Fibroblast of the conjunctiva (primary cell): Measurements from ENCODE around the gene PLXNA4.

Experiments
- DNase-seq: peaks from one replicate; pipeline ENCODE4 v3.0.0-alpha.2; 2010; ENCODE audit warnings: low read depth

PLXNA4 gene

GRCh38 chr7:132239422-132239994, 336.8 kb downstream of the PLXNA4 start:
- no peak for DNase-seq

GRCh38 chr7:132234711-132235110, 341.6 kb downstream of the PLXNA4 start:
- no peak for DNase-seq

DNA sequence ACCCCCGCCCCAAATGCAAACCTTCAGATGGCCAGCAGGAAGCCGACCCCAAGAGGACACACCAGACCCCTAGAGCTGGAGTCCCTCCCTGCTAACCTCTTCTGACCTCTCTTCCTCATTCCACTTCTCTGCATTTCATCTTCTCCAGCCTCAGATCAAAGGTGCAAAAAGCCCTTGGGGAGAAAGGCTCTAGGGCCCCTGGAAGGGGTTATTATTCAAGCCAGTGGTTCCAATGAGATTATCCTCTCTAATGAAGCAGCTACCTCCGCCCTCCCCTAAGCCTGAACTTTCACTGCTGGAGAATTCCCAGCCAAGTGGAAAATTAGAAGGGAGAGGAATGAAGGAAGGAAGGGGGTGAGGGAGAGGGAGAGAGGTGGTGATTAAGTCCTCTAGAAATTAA, 343.9 kb downstream of the PLXNA4 start:
- DNase-seq = no peak

- DNase-seq = no peak
Measured at GRCh38 chr7:132230462-132230861, 345.8 kb downstream of the PLXNA4 start.

- no peak for DNase-seq
Measured at GRCh38 chr7:132228240-132228639, 348.0 kb downstream of the PLXNA4 start.

DNA sequence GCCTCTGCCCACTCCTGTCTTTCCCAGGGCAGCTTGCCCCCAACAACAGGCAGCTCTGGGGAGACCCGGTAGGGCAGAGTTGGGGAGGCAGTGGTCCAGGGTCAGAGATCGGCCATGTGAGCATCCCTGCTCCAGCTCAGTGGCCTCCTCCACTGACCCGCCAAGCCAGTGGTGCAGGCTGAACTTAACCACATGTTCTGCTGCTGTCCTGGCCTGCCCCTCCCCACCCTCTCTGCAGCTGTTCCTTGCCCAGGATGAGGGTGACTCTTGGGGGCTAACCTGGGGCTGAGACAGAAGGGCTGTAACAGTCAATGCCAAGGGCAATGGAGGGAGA, 349.3 kb downstream of the PLXNA4 start:
- DNase-seq = no peak

DNA sequence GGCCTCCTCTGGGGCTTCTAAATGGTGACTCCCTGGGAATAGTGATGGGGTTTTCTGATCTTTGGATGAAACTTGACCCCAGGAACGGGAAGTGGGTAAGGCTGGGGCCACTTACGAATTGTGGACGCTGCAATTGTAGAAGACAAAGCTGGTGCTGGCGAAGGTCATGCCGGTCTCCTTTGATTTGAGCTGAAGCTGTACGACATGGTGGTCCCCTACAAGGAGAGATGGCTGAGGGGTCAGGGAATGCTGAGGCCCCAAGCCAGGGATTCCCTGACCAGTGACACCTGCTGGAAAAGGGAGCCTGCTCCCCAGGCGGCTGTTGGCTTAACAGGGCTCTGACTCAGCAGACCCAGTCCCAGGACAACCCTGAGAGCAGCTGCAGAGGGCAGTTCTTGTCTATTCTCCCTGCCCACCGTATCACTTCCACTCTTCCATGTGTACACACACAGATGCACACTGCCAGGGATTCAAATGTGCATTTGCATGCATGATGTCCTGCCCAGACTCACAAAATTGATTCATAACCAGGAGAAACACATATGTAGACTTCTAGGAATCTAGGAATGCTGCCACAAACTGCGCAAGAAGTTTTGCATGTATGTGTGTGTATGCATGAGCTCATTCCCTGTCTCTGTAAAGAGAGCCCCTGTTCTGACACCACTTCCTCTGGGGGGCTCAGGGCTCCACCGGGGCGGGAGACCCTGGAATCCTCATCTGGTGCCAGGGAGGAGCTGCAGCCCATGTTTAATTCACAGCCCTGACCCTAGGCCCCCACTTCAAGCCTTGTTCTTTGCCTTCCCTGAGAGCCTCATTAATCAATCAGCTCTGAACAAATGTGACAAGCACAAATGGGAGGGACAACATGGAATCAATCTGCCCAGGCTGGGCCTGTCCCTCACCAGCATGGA, 350.0 kb downstream of the PLXNA4 start:
- no peak for DNase-seq

DNA sequence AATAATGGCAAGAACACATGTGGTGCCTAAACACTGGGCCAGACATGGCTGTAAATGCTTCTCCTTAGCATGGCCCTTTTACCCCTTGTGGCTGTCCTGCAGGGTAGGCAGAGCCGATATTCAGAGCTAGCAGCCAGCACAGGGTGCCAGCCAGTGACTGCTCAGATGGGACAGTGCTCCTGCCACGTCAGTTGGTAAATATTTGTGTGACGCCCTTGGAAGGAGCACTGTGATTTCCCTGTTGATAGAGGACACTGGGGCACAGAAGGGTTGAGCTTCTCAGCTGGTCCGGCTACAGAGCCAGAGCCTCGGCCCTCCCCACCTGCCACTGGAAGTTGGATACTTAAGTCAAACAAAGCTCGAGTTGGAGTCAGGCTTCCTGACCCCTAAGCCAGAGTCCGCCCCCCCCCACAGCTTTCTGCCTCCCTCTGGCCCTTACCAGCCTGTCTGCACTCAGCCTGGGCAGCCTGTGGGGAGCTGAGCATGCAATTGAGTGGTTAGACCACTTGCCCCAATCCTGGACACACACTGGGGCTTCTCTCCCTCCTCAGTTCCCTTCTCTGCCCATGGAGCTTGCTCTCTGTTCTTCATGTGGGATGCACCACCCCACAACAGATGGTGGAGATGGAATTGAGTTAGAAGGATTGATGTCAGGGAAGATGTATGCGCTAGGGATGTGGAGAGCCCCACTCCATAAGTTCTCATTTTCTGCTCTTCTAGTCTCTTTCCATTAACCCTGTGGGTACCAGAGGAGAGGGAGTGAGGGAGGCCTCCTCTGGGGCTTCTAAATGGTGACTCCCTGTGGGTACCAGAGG, 350.8 kb downstream of the PLXNA4 start:
- no peak for DNase-seq

DNA sequence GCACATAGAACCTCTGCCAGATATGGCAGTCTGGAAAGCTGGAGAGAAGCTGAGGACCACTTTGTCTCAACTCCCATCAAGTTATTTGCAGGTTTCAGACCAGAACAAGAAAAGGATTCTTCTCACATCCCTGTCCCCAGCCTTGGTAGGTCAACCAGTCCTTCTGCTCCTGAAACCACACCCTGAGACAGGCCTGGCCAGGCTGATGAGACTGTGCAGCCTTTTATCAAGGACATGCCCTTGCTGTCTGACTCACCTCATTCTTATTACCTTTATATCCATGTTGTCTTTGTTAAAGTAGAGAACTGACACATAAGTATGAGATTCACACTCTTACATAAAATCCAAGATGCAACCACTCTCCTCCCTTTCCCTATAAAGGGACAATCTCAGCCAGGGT, 354.9 kb downstream of the PLXNA4 start:
- no peak for DNase-seq

DNA sequence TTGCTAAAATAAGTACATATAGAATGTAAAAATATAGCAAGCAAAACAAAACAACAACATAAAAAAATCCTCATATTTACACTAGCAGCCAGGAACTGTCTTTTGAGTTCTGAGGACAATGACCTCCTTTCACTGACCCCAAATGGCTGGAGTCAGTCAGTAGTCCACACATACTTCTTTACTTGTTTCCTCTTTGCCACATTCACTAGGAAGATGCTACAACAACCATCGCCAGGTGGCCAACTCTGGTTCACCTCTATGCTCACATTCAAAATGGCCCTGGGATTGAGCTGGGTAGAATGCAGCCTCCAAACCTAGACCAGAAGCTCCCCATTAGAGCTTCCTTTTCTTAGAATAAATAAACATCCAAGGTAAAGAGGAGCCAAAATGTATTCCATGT, 356.2 kb downstream of the PLXNA4 start:
- DNase-seq = no peak

DNA sequence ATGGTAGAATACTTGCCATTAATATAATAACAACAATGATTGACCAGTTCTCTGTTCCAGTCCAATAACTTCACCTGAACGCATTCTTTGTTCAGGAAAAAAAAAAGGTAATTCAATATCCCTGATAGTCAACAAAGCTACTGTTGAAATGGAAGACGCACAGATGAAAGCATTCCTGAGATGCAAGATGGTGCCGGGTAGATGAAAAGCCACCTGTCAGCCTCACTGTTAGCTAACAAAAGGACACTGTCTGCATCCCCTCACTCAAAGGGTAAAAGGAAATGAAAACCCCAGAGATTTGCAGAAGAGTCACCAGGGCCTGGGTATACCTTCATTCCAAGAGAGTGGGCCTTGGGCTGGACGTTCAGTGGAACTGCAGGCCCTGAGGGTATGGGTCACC, 357.4 kb downstream of the PLXNA4 start:
- DNase-seq = no peak

DNA sequence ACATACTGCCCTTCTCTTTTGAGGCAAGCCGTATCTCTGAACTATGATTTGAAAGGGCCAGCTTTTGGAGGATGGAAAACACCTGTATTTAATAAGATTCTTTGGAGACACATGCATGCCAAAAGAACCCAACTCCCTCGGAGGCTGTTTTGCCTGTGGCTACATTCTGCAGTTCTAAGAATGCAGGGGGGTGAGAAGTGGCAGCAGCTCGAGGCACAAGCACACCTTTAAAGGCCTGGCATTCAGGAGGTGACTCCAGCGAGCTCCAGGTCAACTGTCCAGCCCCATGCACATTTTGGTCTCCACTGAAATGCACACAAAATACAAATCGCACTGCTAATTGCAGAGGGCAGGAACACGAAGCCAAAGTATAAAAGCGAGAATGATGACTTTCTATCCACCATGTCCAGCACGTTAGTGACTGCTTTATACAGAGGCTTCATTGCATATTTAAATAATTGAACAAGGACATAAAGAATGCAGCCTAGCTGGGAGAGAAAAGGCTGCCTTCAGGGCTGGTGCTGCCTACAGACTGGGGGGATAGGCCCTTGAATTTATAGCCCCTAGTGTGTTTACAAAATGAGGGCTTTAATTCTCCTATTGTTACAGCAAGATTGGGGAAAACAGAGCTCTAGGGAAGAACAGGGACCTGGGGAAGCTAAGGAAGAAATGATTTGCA, 359.3 kb downstream of the PLXNA4 start:
- no peak for DNase-seq

GRCh38 chr7:132214452-132214851, 361.8 kb downstream of the PLXNA4 start:
- DNase-seq = no peak

DNA sequence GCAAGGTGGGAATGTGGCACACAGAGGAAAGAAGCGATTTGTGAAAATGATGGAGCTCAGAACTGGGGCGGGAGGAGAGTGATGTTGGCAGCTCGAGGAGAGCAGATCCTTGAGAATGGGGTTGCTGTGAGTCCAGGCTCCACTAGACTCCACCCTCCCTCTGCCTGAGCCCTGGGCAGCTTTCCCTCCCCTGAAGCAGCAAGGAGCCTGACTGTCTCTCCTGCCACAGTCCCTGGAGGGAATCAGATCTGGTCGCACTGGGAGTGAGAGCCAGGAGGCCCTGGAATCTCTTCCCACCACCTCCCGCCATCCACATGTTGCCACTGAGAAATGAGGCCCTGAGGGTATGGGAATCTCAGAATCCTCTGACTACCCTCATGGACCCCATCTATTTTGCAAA, 362.7 kb downstream of the PLXNA4 start:
- no peak for DNase-seq

GRCh38 chr7:132211971-132212370, 364.3 kb downstream of the PLXNA4 start:
- DNase-seq = no peak

DNA sequence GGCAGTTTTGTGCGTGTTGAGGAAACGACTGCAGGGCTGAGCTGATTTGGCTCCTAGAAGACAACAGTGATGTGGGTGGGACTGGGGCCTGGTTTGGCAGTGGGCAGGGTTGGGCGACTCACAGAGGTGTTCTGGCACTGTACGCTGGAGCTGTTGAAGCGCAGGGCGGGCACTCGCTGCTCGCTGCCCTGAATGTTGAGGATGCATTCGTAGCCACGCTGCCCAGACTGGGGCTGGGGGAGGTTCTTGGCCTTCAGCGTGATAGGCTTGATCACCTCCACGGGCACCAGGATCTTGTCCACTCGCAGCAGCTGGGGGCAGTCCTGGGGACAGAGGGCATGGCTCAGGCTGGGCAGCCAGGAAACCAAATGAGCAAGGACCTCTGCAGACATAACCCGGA, 365.4 kb downstream of the PLXNA4 start:
- no peak for DNase-seq

- DNase-seq = no peak
Measured at GRCh38 chr7:132207782-132208181, 368.5 kb downstream of the PLXNA4 start.

DNA sequence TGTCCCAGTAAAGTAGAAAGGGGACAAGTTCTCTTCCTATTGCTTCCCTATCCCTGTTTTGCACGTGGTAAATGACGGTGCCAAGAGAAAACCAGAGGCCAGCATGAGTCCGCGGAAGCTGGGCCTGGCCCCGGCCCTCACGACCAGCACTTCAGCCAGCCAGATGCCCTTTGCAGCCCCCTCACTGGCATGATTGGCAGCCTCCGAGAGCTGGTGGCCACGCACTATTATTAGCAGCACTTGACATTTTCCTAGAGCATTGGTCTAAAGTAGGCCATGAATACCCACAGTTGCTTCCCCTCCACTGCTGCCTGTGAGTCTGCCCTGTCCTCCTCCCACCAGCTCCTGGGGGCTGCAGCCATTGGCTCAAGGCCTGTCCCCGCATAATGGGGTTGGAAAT, 369.1 kb downstream of the PLXNA4 start:
- DNase-seq = no peak

DNA sequence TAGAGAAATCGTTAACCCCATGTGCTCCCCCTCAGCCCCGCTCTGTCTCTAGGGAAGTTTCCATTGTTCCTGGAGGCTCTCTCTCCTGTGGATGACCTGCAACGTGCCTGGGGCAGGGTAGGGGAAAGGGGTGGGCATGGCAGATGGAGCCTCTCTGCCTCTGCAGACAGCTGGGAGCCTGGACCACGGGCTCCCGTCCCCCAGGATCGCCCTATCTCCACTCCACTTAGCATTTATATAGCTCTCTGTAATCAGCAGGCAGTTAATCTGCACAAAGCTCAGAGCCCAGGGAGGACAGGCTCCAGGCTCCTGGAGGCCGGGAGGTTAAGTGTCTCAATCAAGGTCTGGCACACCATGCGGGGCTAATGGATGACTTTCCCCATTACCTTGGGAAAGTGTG, 369.7 kb downstream of the PLXNA4 start:
- no peak for DNase-seq

- DNase-seq = no peak
Measured at GRCh38 chr7:132205509-132205908, 370.8 kb downstream of the PLXNA4 start.

- DNase-seq = no peak
Measured at GRCh38 chr7:132203021-132203420, 373.2 kb downstream of the PLXNA4 start.

DNA sequence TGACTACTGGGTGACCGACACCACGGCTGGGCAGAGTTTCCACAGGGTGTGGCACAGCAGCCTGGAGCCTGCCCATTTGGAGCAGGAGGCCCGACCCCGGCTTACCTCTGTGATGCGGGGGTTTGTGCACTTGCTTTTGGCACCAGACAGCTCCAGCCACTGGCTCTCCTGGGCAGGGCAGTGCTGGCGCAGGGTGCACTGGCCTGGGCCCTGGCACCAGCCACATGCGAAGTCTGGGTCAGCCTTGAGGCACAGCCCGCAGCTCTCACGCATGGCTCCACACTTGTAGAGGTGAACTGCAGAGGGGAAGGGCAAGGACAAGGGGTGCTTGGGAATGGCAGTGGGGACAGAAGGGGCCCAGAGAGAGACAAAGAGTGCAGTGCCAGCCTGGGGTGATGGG, 373.7 kb downstream of the PLXNA4 start:
- no peak for DNase-seq
